BLaER1 treated with 17β-estradiol and CSF1 and Interleukin-3, amounts not matched to agents 10 nM and 100 nM (cell line): ENCODE results near the gene COL23A1.
A peak's percentile ranks its signal among the peaks of the same experiment; 100 is the strongest.

Experiments
- H3K27ac ChIP-seq, 11 experiments: shearing (Covaris generic); formaldehyde crosslinking; 2 replicates each; pipeline ENCODE4 v1.8.1; 2022
- H3K27me3 ChIP-seq, 11 experiments: shearing (Covaris generic); formaldehyde crosslinking; 2 replicates each; pipeline ENCODE4 v1.8.1; 2022
- H3K36me3 ChIP-seq, 11 experiments: shearing (Covaris generic); formaldehyde crosslinking; 2 replicates each; pipeline ENCODE4 v1.8.1; 2022
- H3K4me1 ChIP-seq, 10 experiments: shearing (Covaris generic); formaldehyde crosslinking; 2 replicates each; pipeline ENCODE4 v1.8.1; 2022
- H3K4me2 ChIP-seq, 11 experiments: shearing (Covaris generic); formaldehyde crosslinking; 2 replicates each; pipeline ENCODE4 v1.8.1; 2022
- H3K4me3 ChIP-seq, 10 experiments: shearing (Covaris generic); formaldehyde crosslinking; 2 replicates each; pipeline ENCODE4 v1.8.1; 2022
- H3K9ac ChIP-seq, 11 experiments: shearing (Covaris generic); formaldehyde crosslinking; 2 replicates each; pipeline ENCODE4 v1.8.1; 2022
- H3K9me3 ChIP-seq, 11 experiments: shearing (Covaris generic); formaldehyde crosslinking; replicated peaks in 1 of 11; 2 replicates each; pipeline ENCODE4 v1.8.1; 2022
- H4K20me1 ChIP-seq, 11 experiments: shearing (Covaris generic); formaldehyde crosslinking; 2 replicates each; pipeline ENCODE4 v1.8.1; 2022
- Cebpa-rat ChIP-seq, 11 experiments: shearing (Covaris generic); IDR thresholded peaks; 2 replicates each; pipeline ENCODE4 v1.8.1; 2022

Gene COL23A1

GRCh38 chr5:178625679-178626483 lies 35.7 kb upstream of the COL23A1 start:
- Histone ChIP-seq H3K9me3 (peaks cover 0 to 3% (median 0%) of the 10 kb centered on the region in 11 experiments; a peak in 2 of 22 replicates), H3K4me2 (peak overlapping the region; percentile 81 to 96 (median 91)), H3K4me1 (peaks cover 15 to 22% (median 19%) of the 10 kb centered on the region in 10 experiments), H3K27ac (peak overlapping the region; percentile 95 to 99 (median 98)), H3K36me3 (peaks cover 26 to 31% (median 27%) of the 10 kb centered on the region in 11 experiments), H3K9ac (peak overlapping the region; percentile 93 to 100 (median 98)), H3K27me3 (no peaks in the 10 kb centered on the region), H4K20me1 (peaks cover 18 to 49% (median 31%) of the 10 kb centered on the region in 11 experiments; a peak in 18 of 22 replicates), H3K4me3 (peak overlapping the region; percentile 88 to 99 (median 92))
- no peak for TF ChIP-seq Cebpa-rat (IDR thresholded peaks at IDR 0.05)

- peak overlapping the region; percentile 81 to 96 (median 91) for H3K4me2 ChIP-seq
- peaks cover 36 to 40% (median 37%) of the 10 kb centered on the region in 11 experiments for H3K36me3 ChIP-seq
- H3K9me3 ChIP-seq = no peaks in the 10 kb centered on the region; a peak in 1 of 22 replicates
- TF ChIP-seq Cebpa-rat (IDR thresholded peaks at IDR 0.05) = no peak
- peaks cover 18 to 59% (median 31%) of the 10 kb centered on the region in 11 experiments; a peak in 18 of 22 replicates for H4K20me1 ChIP-seq
- peak overlapping the region; percentile 95 to 99 (median 98); a peak in 20 of 22 replicates for H3K27ac ChIP-seq
- peak overlapping the region; percentile 88 to 99 (median 92) for H3K4me3 ChIP-seq
- H3K9ac ChIP-seq = peak overlapping the region; percentile 93 to 100 (median 98)
- no peaks in the 10 kb centered on the region for H3K27me3 ChIP-seq
- peaks cover 17 to 30% (median 23%) of the 10 kb centered on the region in 10 experiments for H3K4me1 ChIP-seq
These were observed 34.7 kb upstream of the COL23A1 start for GRCh38 chr5:178624631-178625546.

GRCh38 chr5:178622679-178623247 lies 32.6 kb upstream of the COL23A1 start:
- Histone ChIP-seq H3K36me3 (peaks cover 57 to 62% (median 58%) of the 10 kb centered on the region in 11 experiments), H3K4me2 (no peak overlapping the region), H3K9me3 (no peaks in the 10 kb centered on the region; a peak in 1 of 22 replicates), H3K4me1 (peaks cover 17 to 35% (median 28%) of the 10 kb centered on the region in 10 experiments), H4K20me1 (peaks cover 18 to 75% (median 31%) of the 10 kb centered on the region in 11 experiments; a peak in 18 of 22 replicates), H3K4me3 (no peak overlapping the region), H3K27me3 (no peaks in the 10 kb centered on the region), H3K27ac (no peak overlapping the region), H3K9ac (no peak overlapping the region)
- no peak for TF ChIP-seq Cebpa-rat (IDR thresholded peaks at IDR 0.05)

GRCh38 chr5:178619390-178619789 lies 29.2 kb upstream of the COL23A1 start:
- Histone ChIP-seq H3K36me3 (peaks cover 88 to 95% (median 92%) of the 10 kb centered on the region in 11 experiments), H3K4me2 (peak overlapping the region in 7 of 11 experiments; percentile 3 to 43 (median 27); a peak in 7 of 22 replicates), H3K9ac (no peak overlapping the region), H4K20me1 (peaks cover 6 to 76% (median 19%) of the 10 kb centered on the region in 11 experiments; a peak in 18 of 22 replicates), H3K4me3 (no peak overlapping the region), H3K27ac (no peak overlapping the region), H3K4me1 (peaks cover 9 to 32% (median 23%) of the 10 kb centered on the region in 10 experiments), H3K27me3 (no peaks in the 10 kb centered on the region), H3K9me3 (no peaks in the 10 kb centered on the region)
- no peak for TF ChIP-seq Cebpa-rat (IDR thresholded peaks at IDR 0.05)

DNA sequence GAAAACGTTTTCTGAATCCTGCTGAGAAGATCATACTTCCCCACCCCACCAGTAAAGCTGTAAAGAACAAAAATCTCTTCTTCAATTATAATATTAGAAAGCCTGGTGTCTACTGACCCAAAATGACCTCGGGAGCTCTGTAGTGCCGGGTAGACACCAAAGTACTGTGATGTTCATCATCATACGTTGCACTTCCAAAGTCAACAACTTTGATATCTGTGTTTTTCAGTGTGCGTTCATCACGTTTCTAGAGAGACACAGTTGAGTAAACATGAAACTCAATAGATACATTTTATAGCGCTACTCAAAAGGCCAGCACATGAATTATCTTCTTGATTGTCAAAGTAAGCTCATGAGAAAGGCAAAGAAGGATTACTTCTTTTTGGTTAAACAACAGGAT lies 22.1 kb upstream of the COL23A1 start:
- no peak overlapping the region for H3K9ac ChIP-seq
- peaks cover 0 to 10% (median 3%) of the 10 kb centered on the region in 10 experiments; a peak in 8 of 20 replicates for H3K4me1 ChIP-seq
- no peak overlapping the region for H3K4me3 ChIP-seq
- H4K20me1 ChIP-seq = peaks cover 0 to 56% (median 7%) of the 10 kb centered on the region in 11 experiments; a peak in 9 of 22 replicates
- no peak for TF ChIP-seq Cebpa-rat (IDR thresholded peaks at IDR 0.05)
- H3K4me2 ChIP-seq = no peak overlapping the region
- H3K9me3 ChIP-seq = no peaks in the 10 kb centered on the region; a peak in 2 of 22 replicates
- peaks cover 97 to 100% (median 99%) of the 10 kb centered on the region in 11 experiments for H3K36me3 ChIP-seq
- H3K27ac ChIP-seq = no peak overlapping the region
- no peaks in the 10 kb centered on the region for H3K27me3 ChIP-seq

- Histone ChIP-seq H3K36me3 (peaks cover 97 to 100% (median 100%) of the 10 kb centered on the region in 11 experiments), H3K9me3 (peaks cover 0 to 4% (median 0%) of the 10 kb centered on the region in 11 experiments; a peak in 2 of 22 replicates), H4K20me1 (peaks cover 0 to 45% (median 0%) of the 10 kb centered on the region in 11 experiments; a peak in 6 of 22 replicates), H3K27me3 (no peaks in the 10 kb centered on the region), H3K4me3 (no peak overlapping the region), H3K27ac (no peak overlapping the region), H3K4me2 (no peak overlapping the region), H3K9ac (no peak overlapping the region), H3K4me1 (no peaks in the 10 kb centered on the region)
- no peak for TF ChIP-seq Cebpa-rat (IDR thresholded peaks at IDR 0.05)
These were observed 16.1 kb upstream of the COL23A1 start for GRCh38 chr5:178606269-178606668.

DNA sequence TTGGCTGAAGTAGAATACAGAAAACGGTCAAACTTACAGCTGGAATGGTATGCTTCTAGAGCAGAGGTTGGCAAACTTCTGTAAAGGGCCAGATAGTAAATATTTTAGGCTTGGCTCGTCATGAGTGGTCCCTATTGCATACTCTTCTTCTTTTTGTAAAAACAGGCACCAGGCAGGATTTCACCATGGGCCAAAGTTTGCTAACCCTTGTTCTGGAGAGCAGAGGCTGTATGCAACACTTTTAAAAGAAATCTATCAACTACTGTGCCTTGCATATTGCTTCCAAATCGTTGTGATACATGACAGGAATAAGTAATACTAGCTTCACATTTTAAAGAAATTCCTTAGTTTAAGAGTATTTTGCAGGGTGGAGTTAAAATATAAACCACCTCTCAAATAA lies 15.6 kb upstream of the COL23A1 start:
- H4K20me1 ChIP-seq = peaks cover 0 to 40% (median 0%) of the 10 kb centered on the region in 11 experiments; a peak in 6 of 22 replicates
- no peak overlapping the region for H3K27ac ChIP-seq
- H3K9me3 ChIP-seq = peaks cover 0 to 4% (median 0%) of the 10 kb centered on the region in 11 experiments; a peak in 4 of 22 replicates
- no peak overlapping the region for H3K9ac ChIP-seq
- H3K27me3 ChIP-seq = no peaks in the 10 kb centered on the region
- H3K4me2 ChIP-seq = no peak overlapping the region
- TF ChIP-seq Cebpa-rat (IDR thresholded peaks at IDR 0.05) = no peak
- H3K4me3 ChIP-seq = no peak overlapping the region
- peaks cover 97 to 100% (median 100%) of the 10 kb centered on the region in 11 experiments for H3K36me3 ChIP-seq
- H3K4me1 ChIP-seq = no peaks in the 10 kb centered on the region

- Histone ChIP-seq H3K9me3 (peaks cover 8 to 26% (median 14%) of the 10 kb centered on the region in 11 experiments), H3K4me1 (no peaks in the 10 kb centered on the region), H3K9ac (no peak overlapping the region), H3K27ac (no peak overlapping the region), H3K36me3 (peaks cover 90 to 97% (median 96%) of the 10 kb centered on the region in 11 experiments), H3K27me3 (no peaks in the 10 kb centered on the region), H4K20me1 (peaks cover 0 to 20% (median 0%) of the 10 kb centered on the region in 11 experiments; a peak in 4 of 22 replicates), H3K4me3 (no peak overlapping the region), H3K4me2 (no peak overlapping the region)
- TF ChIP-seq Cebpa-rat (IDR thresholded peaks at IDR 0.05) = no peak
These were observed 12.6 kb upstream of the COL23A1 start for GRCh38 chr5:178602752-178603151.
